ENCODE data around the gene MRGPRX3. TPM values are rescaled to one million over a fixed set of nuclear protein-coding genes. Genes with fewer than 3 reads are reported as not detected.

MRGPRX3 gene
- total RNA-seq, 1 experiment from 2014 or later, result not detected

DNA sequence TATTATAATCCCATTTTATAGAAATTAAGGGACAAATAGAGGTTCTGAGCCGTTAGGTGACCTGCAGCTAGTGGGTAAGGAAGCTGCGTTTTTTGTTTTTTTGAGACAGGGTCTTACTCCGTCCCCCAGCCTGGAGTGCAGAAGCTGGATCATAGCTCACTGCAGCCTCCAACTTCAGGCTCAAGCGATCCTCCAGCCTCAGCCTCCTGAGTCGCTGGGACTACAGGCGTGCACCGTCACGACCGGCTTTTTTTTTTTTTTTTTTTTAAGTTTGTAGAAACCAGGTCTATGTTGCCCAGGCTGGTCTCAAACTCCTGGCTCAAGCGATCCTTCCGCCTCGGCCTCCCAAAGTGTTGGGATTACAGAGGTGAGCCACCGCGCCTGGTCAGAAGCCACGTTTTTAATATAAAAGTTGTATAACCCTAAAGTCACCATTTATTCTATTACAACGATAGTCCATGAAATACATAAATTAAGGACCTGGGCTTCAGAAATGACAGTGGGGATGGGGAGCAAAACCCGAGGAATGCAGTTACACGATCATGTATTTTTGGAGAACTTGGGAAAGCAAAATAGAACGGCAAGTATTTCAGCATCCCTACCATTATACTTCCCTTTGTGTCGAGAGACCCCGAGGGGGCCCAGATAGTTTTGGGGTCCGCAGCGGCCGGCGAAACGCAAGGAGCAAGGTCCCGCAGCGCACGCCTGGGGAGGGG is 27.1 kb upstream of the MRGPRX3 start:
- Histone ChIP-seq H2AFZ (ENCODE audit: low read length) (peak overlapping the region; percentile 93), H3K9me3 (ENCODE audit: low read length) (no peaks in the 10 kb centered on the region), H3K27me3 (ENCODE audit: low read length) (no peaks in the 10 kb centered on the region), H3K4me1 (ENCODE audit: insufficient read depth, low read length) (peaks cover 21% of the 10 kb centered on the region), H3K4me2 (ENCODE audit: low read length) (peak overlapping the region; percentile 78), H3K9me2 (replicated peaks; ENCODE audit: low read length) (no peaks in the 10 kb centered on the region), H3K79me2 (ENCODE audit: low read length) (peaks cover 29% of the 10 kb centered on the region), H3K4me3 (ENCODE audit: low read length) (peak overlapping the region; percentile 93), H4K20me1 (ENCODE audit: low read length) (no peaks in the 10 kb centered on the region), H3F3A (ENCODE audit: low read length, unreplicated experiment) (no peaks in the 10 kb centered on the region), H3K27ac (ENCODE audit: low read length) (no peak overlapping the region), H3K9ac (ENCODE audit: low read length) (peak overlapping the region; percentile 94), H3K36me3 (ENCODE audit: low read depth, low read length) (peaks cover 17% of the 10 kb centered on the region)
- TF ChIP-seq, protein P1, sequence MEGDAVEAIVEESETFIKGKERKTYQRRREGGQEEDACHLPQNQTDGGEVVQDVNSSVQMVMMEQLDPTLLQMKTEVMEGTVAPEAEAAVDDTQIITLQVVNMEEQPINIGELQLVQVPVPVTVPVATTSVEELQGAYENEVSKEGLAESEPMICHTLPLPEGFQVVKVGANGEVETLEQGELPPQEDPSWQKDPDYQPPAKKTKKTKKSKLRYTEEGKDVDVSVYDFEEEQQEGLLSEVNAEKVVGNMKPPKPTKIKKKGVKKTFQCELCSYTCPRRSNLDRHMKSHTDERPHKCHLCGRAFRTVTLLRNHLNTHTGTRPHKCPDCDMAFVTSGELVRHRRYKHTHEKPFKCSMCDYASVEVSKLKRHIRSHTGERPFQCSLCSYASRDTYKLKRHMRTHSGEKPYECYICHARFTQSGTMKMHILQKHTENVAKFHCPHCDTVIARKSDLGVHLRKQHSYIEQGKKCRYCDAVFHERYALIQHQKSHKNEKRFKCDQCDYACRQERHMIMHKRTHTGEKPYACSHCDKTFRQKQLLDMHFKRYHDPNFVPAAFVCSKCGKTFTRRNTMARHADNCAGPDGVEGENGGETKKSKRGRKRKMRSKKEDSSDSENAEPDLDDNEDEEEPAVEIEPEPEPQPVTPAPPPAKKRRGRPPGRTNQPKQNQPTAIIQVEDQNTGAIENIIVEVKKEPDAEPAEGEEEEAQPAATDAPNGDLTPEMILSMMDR (conservative IDR thresholded peaks at IDR 0.05; ENCODE audit: low read depth, low read length), result no peak
- TF ChIP-seq EZH2phosphoT487 (IDR thresholded peaks at IDR 0.05; ENCODE audit: borderline replicate concordance, low read length), result no peak
- no peak for TF ChIP-seq EZH2 (IDR thresholded peaks at IDR 0.05; ENCODE audit: low read length, unreplicated experiment)
- POLR2A ChIA-PET (ENCODE audit: unreplicated experiment), result no interaction called here
- intact Hi-C loops (cut with micrococcal nuclease), result loop anchor here (5.0 kb wide), 1 partner anchor 93 kb away; the partner anchor contains the start of gene SERGEF
- DNase-seq (no peak), ATAC-seq (no peak)
- BruUV-seq (replicated peaks), result TSS peak; percentile 56
- CTCF ChIA-PET, result interaction anchor here (0.6 kb wide), 2 partner anchors 10 to 216 kb away, joined by 3 read pairs; partner anchors contain the start of gene HPS5

DNA sequence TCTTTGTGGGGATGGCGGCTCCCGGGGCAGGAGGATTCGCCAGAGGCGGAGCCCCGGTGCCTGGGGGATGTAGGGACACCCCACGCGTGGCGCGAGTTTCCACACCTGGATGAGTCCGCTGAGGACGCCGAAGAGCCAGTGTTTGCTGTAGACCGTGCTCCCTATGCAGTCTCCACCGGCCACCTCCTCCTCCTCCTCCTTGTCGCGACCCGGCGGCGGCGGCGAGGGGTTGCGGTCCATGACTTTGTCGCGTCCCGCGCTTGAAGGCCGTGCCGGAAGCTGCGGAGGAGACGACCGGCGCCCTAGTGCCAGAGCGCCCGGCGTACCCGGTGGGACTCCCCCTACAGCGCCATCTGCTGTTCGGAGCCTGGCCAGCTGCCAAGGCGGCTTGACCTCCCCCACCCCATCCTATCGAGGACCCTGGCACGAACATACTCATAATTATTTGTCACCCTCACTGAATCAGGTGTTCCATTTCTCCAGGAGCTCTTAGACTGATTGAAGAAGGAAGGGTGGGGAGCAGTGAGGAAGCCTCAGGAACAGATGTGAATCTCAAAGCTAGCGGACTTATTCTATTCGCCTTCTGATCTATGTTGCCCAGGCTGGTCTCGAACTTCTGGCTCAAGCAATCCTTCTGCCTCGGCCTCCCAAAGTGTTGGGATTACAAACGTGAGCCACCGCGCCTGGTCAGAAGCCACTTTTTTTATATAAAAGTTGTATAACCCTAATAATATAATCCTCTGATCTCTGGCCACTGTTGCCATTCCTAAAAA is 26.4 kb upstream of the MRGPRX3 start, which contains the start of gene SAAL1:
Gene SAAL1 (minus strand): TSS at position 281 of the 773 bp plus-strand sequence. CDS start 41 bp downstream, at position 240.
- no TSS peak for BruUV-seq (replicated peaks)
- Histone ChIP-seq H3K9me3 (ENCODE audit: low read length) (no peaks in the 10 kb centered on the region), H4K20me1 (ENCODE audit: low read length) (no peaks in the 10 kb centered on the region), H2AFZ (ENCODE audit: low read length) (peak within 1 kb of the TSS; percentile 93), H3K9me2 (replicated peaks; ENCODE audit: low read length) (no peaks in the 10 kb centered on the region), H3K4me3 (ENCODE audit: low read length) (peak within 1 kb of the TSS; percentile 93), H3K79me2 (ENCODE audit: low read length) (peaks cover 29% of the 10 kb centered on the region), H3K27ac (ENCODE audit: low read length) (peak within 1 kb of the TSS; percentile 6; the same call in 1 of the 2 replicates), H3K36me3 (ENCODE audit: low read depth, low read length) (peaks cover 17% of the 10 kb centered on the region), H3K27me3 (ENCODE audit: low read length) (no peaks in the 10 kb centered on the region), H3K9ac (ENCODE audit: low read length) (peak within 1 kb of the TSS; percentile 94), H3K4me1 (ENCODE audit: insufficient read depth, low read length) (peaks cover 21% of the 10 kb centered on the region), H3F3A (ENCODE audit: low read length, unreplicated experiment) (no peaks in the 10 kb centered on the region), H3K4me2 (ENCODE audit: low read length) (peak within 1 kb of the TSS; percentile 78)
- DNase-seq, result peak; percentile 77
- TF ChIP-seq, protein P1 (conservative IDR thresholded peaks at IDR 0.05; ENCODE audit: low read depth, low read length), result peak; percentile 81
- TF ChIP-seq EZH2 (IDR thresholded peaks at IDR 0.05; ENCODE audit: low read length, unreplicated experiment), result no peak
- intact Hi-C loops (cut with micrococcal nuclease), result loop anchor here (1.0 to 5.0 kb wide), 2 partner anchors 94 to 114 kb away; partner anchors contain the start of gene SERGEF
- ATAC-seq, result peak; percentile 93
- ChIA-PET POLR2A (ENCODE audit: unreplicated experiment) (interaction anchor here (0.6 kb wide), 1 partner anchor 897 kb away, joined by 4 read pairs; no protein-coding TSS in a partner anchor), CTCF (interaction anchor here (0.6 to 0.8 kb wide), 2 partner anchors 18 to 216 kb away, joined by 3 read pairs; partner anchors contain the start of gene HPS5)

All from PC-3 (cell line).